ENCODE measurements around the gene ADRA2B. TPM values are rescaled to one million over a fixed set of nuclear protein-coding genes. Genes with fewer than 3 reads are reported as not detected.

The ADRA2B gene
- total RNA-seq, 1 donor from 2014 or later: 0.49 TPM

GRCh38 chr2:96109931-96110511 is 6.3 kb downstream of the ADRA2B start:
- Histone ChIP-seq H3K27ac (no peak overlapping the region), H3K4me3 (no peak overlapping the region), H3K36me3 (no peaks in the 10 kb centered on the region), H3K9me3 (peaks cover 8% of the 10 kb centered on the region), H3K27me3 (no peaks in the 10 kb centered on the region), H3K4me1 (peaks cover 9% of the 10 kb centered on the region)
- no peak for TF ChIP-seq POLR2A (IDR thresholded peaks at IDR 0.05)
- TF ChIP-seq, protein P1, sequence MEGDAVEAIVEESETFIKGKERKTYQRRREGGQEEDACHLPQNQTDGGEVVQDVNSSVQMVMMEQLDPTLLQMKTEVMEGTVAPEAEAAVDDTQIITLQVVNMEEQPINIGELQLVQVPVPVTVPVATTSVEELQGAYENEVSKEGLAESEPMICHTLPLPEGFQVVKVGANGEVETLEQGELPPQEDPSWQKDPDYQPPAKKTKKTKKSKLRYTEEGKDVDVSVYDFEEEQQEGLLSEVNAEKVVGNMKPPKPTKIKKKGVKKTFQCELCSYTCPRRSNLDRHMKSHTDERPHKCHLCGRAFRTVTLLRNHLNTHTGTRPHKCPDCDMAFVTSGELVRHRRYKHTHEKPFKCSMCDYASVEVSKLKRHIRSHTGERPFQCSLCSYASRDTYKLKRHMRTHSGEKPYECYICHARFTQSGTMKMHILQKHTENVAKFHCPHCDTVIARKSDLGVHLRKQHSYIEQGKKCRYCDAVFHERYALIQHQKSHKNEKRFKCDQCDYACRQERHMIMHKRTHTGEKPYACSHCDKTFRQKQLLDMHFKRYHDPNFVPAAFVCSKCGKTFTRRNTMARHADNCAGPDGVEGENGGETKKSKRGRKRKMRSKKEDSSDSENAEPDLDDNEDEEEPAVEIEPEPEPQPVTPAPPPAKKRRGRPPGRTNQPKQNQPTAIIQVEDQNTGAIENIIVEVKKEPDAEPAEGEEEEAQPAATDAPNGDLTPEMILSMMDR (IDR thresholded peaks at IDR 0.05): no peak
- TF ChIP-seq POLR2AphosphoS5 (IDR thresholded peaks at IDR 0.05; ENCODE audit: insufficient read depth in 1 of 2, low read depth in 1 of 2): no peak
- intact Hi-C loops (cut with DNase I): no loop called here
- DNase-seq (ENCODE audit: extremely low spot score in 2 of 2): no peak

DNA sequence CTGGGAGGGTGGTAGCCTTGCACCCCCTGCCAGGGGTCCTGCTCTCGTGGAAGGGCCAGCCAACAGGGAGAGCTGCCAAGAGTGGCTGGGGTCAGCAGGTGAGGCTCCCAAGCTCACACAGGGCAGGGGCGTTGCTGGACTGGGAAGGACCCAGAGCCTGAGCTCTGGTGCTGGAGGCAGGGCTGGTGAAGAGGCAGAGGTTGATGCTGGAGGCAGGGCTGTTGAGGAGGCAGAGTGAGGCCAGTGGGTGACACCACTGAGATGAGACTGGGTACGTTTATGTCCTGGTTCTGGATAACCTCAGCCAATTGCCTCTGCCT is 7.0 kb downstream of the ADRA2B start:
- no peak for DNase-seq (ENCODE audit: extremely low spot score in 2 of 2)
- Histone ChIP-seq H3K4me3 (no peak overlapping the region), H3K27ac (no peak overlapping the region), H3K36me3 (no peaks in the 10 kb centered on the region), H3K9me3 (peaks cover 8% of the 10 kb centered on the region), H3K27me3 (no peaks in the 10 kb centered on the region), H3K4me1 (peaks cover 9% of the 10 kb centered on the region)
- intact Hi-C loops (cut with DNase I): no loop called here
- no peak for TF ChIP-seq POLR2AphosphoS5 (IDR thresholded peaks at IDR 0.05; ENCODE audit: insufficient read depth in 1 of 2, low read depth in 1 of 2)
- TF ChIP-seq, protein P1 (IDR thresholded peaks at IDR 0.05): no peak
- TF ChIP-seq POLR2A (IDR thresholded peaks at IDR 0.05): no peak

GRCh38 chr2:96108541-96109360 is 7.6 kb downstream of the ADRA2B start:
- no peak for DNase-seq (ENCODE audit: extremely low spot score in 2 of 2)
- H3K27me3 ChIP-seq: no peaks in the 10 kb centered on the region
- no peaks in the 10 kb centered on the region for H3K36me3 ChIP-seq
- H3K4me3 ChIP-seq: no peak overlapping the region
- peaks cover 8% of the 10 kb centered on the region for H3K9me3 ChIP-seq
- intact Hi-C loops (cut with DNase I): no loop called here
- no peak overlapping the region for H3K27ac ChIP-seq
- TF ChIP-seq POLR2A (IDR thresholded peaks at IDR 0.05) (no peak), POLR2AphosphoS5 (IDR thresholded peaks at IDR 0.05; ENCODE audit: insufficient read depth in 1 of 2, low read depth in 1 of 2) (no peak)
- TF ChIP-seq, protein P1 (IDR thresholded peaks at IDR 0.05): no peak
- peaks cover 9% of the 10 kb centered on the region for H3K4me1 ChIP-seq

DNA sequence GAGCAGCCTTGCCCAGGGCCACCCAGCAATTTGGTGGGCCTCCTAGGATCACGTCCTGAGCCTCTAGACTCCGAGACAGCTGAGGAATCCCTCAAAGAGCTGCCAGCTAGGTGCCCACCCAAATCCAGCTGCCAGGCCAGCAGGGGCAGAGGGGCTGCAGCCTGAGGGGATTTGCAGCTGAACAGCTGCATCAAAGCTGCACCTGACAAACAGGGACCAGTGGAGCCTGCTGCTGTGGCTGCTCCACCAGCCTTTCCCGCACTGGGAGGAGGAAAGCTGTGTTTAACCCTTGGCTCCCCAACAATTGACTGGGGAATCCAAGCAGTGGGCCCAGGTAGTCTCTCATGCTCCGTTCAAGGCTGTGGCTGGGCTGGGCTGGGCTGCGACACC is 8.2 kb downstream of the ADRA2B start:
- Histone ChIP-seq H3K27ac (no peak overlapping the region), H3K4me3 (no peak overlapping the region), H3K27me3 (no peaks in the 10 kb centered on the region), H3K36me3 (no peaks in the 10 kb centered on the region), H3K9me3 (peaks cover 8% of the 10 kb centered on the region), H3K4me1 (peaks cover 9% of the 10 kb centered on the region)
- no peak for TF ChIP-seq POLR2AphosphoS5 (IDR thresholded peaks at IDR 0.05; ENCODE audit: insufficient read depth in 1 of 2, low read depth in 1 of 2)
- intact Hi-C loops (cut with DNase I): no loop called here
- DNase-seq (ENCODE audit: extremely low spot score in 2 of 2): no peak

GRCh38 chr2:96107708-96108065 is 8.7 kb downstream of the ADRA2B start:
- no peak overlapping the region for H3K4me3 ChIP-seq
- peaks cover 8% of the 10 kb centered on the region for H3K9me3 ChIP-seq
- DNase-seq (ENCODE audit: extremely low spot score in 2 of 2): no peak
- no peaks in the 10 kb centered on the region for H3K36me3 ChIP-seq
- H3K4me1 ChIP-seq: peaks cover 9% of the 10 kb centered on the region
- intact Hi-C loops (cut with DNase I): no loop called here
- no peak overlapping the region for H3K27ac ChIP-seq
- no peaks in the 10 kb centered on the region for H3K27me3 ChIP-seq
- no peak for TF ChIP-seq POLR2A (IDR thresholded peaks at IDR 0.05)
- TF ChIP-seq, protein P1 (IDR thresholded peaks at IDR 0.05): no peak
- no peak for TF ChIP-seq POLR2AphosphoS5 (IDR thresholded peaks at IDR 0.05; ENCODE audit: insufficient read depth in 1 of 2, low read depth in 1 of 2)
